OCI-LY1 (cell line): ENCODE measurements around the gene AMDHD1.

Source experiments
- EZH2 ChIP-seq: fragments of 200-600 bp; sonication (generic), shearing (Covaris generic); IDR thresholded peaks from 2 replicates; pipeline ENCODE4 v1.8.0; 2017; ENCODE audit warnings: borderline replicate concordance, mixed run types, mild to moderate bottlenecking, antibody characterized with exemption, low read length, moderate library complexity, mixed read lengths
- TF ChIP-seq, protein P1 (sequence below): fragments of 200-600 bp; sonication (generic), shearing (Covaris generic); IDR thresholded peaks from 2 replicates; pipeline ENCODE4 v1.5.1; 2017; ENCODE audit warnings: mild to moderate bottlenecking, antibody characterized with exemption, low read length, moderate library complexity, mixed read lengths

- no peak for TF ChIP-seq EZH2
- TF ChIP-seq, protein P1, sequence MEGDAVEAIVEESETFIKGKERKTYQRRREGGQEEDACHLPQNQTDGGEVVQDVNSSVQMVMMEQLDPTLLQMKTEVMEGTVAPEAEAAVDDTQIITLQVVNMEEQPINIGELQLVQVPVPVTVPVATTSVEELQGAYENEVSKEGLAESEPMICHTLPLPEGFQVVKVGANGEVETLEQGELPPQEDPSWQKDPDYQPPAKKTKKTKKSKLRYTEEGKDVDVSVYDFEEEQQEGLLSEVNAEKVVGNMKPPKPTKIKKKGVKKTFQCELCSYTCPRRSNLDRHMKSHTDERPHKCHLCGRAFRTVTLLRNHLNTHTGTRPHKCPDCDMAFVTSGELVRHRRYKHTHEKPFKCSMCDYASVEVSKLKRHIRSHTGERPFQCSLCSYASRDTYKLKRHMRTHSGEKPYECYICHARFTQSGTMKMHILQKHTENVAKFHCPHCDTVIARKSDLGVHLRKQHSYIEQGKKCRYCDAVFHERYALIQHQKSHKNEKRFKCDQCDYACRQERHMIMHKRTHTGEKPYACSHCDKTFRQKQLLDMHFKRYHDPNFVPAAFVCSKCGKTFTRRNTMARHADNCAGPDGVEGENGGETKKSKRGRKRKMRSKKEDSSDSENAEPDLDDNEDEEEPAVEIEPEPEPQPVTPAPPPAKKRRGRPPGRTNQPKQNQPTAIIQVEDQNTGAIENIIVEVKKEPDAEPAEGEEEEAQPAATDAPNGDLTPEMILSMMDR, result no peak
Observed at GRCh38 chr12:95994476-95994875, 51.3 kb downstream of the AMDHD1 start.
